K562 (cell line): Measurements from ENCODE around the gene ECM1. TPM values are rescaled to one million over a fixed set of nuclear protein-coding genes. Genes with fewer than 3 reads are reported as not detected.

Source experiments
- ATF4 ChIP-seq: fragments of 450-650 bp; formaldehyde crosslinking; IDR thresholded peaks from 2 replicates; pipeline ENCODE4 v1.4.0; 2022; ENCODE audit warnings: mild to moderate bottlenecking, moderate library complexity
- CSDE1 ChIP-seq, 2 experiments: fragments of 450-650 bp; IDR thresholded peaks; 2 replicates each; pipeline ENCODE4 v1.6.1; 2016; ENCODE audit warnings: mild to moderate bottlenecking in 1 of 2
- DLX4 ChIP-seq: fragments of 250-450 bp; sonication (Bioruptor Pico); IDR thresholded peaks from 2 replicates; pipeline ENCODE4 v1.6.1; 2021; ENCODE audit warnings: mild to moderate bottlenecking
- MIER1 ChIP-seq: fragments of 450-650 bp; IDR thresholded peaks from 2 replicates; pipeline ENCODE4 v1.6.1; 2016; ENCODE audit warnings: antibody characterized with exemption, mild to moderate bottlenecking, low read depth
- MYC ChIP-seq, 2 experiments: fragments of 250-450 bp in 1 of 2; sonication (Bioruptor Pico) in 1 of 2; IDR thresholded peaks; 2 replicates each; pipeline versions ENCODE4 v1.5.1 to v1.6.1; 2012 to 2021; ENCODE audit warnings: low read depth in 2 of 2, borderline replicate concordance in 1 of 2, improper control_type of control experiment in 1 of 2, low read length in 1 of 2, mild to moderate bottlenecking in 1 of 2, moderate library complexity in 1 of 2
- MYNN ChIP-seq, 2 experiments: sonication (generic); formaldehyde crosslinking in 1 of 2; IDR thresholded peaks; 2 replicates each; pipeline versions ENCODE4 v1.5.0 to v1.6.1; 2016 to 2020; ENCODE audit warnings: antibody characterized with exemption in 1 of 2, missing genetic modification reagents in 1 of 2
- NCOA1 ChIP-seq: fragments of 450-650 bp; IDR thresholded peaks from 2 replicates; pipeline ENCODE4 v1.6.1; 2016; ENCODE audit warnings: low read depth
- PKNOX1 ChIP-seq: fragments of 450-650 bp; IDR thresholded peaks from 2 replicates; pipeline ENCODE4 v1.6.1; 2016
- RFX5 ChIP-seq: IDR thresholded peaks from 2 replicates; pipeline ENCODE4 v1.6.1; 2011; ENCODE audit warnings: low read depth, mild to moderate bottlenecking, improper control_type of control experiment, low read length
- RNF2 ChIP-seq: sonication (generic); IDR thresholded peaks from 2 replicates; pipeline ENCODE4 v1.6.1; 2016
- SOX6 ChIP-seq: fragments of 450-650 bp; IDR thresholded peaks from 2 replicates; pipeline ENCODE4 v1.6.1; 2014; ENCODE audit warnings: mild to moderate bottlenecking
- TBP ChIP-seq: optimal IDR thresholded peaks from 2 replicates; pipeline ENCODE3; 2011; ENCODE audit warnings: low read depth, low read length, improper control_type of control experiment
- TCF15 ChIP-seq: fragments of 250-450 bp; sonication (Bioruptor Pico); IDR thresholded peaks from 2 replicates; pipeline ENCODE4 v1.8.0; 2022; ENCODE audit warnings: moderate library complexity, mild to moderate bottlenecking, inconsistent platforms
- ZBTB34 ChIP-seq: fragments of 250-450 bp; sonication (Bioruptor Pico); IDR thresholded peaks from 2 replicates; pipeline ENCODE4 v1.8.0; 2021; ENCODE audit warnings: mild to moderate bottlenecking, moderate library complexity
- ZBTB5 ChIP-seq: fragments of 450-650 bp; IDR thresholded peaks from 2 replicates; pipeline ENCODE4 v1.6.1; 2017; ENCODE audit warnings: antibody characterized with exemption
- ZKSCAN3 ChIP-seq: fragments of 250-450 bp; sonication (Bioruptor Pico); IDR thresholded peaks from 2 replicates; pipeline ENCODE4 v1.4.0; 2020
- ZKSCAN8 ChIP-seq: fragments of 200-800 bp; sonication (Bioruptor generic); IDR thresholded peaks from 2 replicates; pipeline ENCODE4 v1.6.1; 2016; ENCODE audit warnings: missing genetic modification characterization, missing compliant biosample characterization
- ZNF395 ChIP-seq: fragments of 200-800 bp; sonication (Bioruptor generic); IDR thresholded peaks from 2 replicates; pipeline ENCODE4 v1.6.1; 2017; ENCODE audit warnings: missing genetic modification characterization, missing compliant biosample characterization
- ZNF668 ChIP-seq: fragments of 250-450 bp; sonication (Bioruptor Pico); IDR thresholded peaks from 2 replicates; pipeline ENCODE4 v1.8.0; 2022; ENCODE audit warnings: mild to moderate bottlenecking, inconsistent platforms
- ZNF79 ChIP-seq: fragments of 250-450 bp; sonication (Bioruptor Pico); IDR thresholded peaks from 2 replicates; pipeline ENCODE4 v1.4.0; 2020; ENCODE audit warnings: low read depth, mild to moderate bottlenecking, moderate library complexity
- polyA plus RNA-seq, 8 experiments: library from polyadenylated mRNA; depleted of rRNA in 4 of 8; stranded (reverse) in 5 of 8; unstranded in 3 of 8; fragments of >200 nt; fragmentation: Nextera tagmentation in 2 of 8; fragmentation: Illumina TruSeq in 1 of 8; extraction: Ambion mirVana in 2 of 8; extraction: Trizol in 1 of 8; gene quantifications; 2 replicates each; pipeline versions ENCODE4 v1.2.1 to v1.2.3, GENCODE V29; 2011 to 2014; ENCODE audit warnings: inconsistent platforms in 1 of 8, missing spikeins in 1 of 8
- total RNA-seq, 7 experiments: library from RNA; depleted of rRNA in 6 of 7; stranded (reverse); fragments of >200 nt in 6 of 7; fragmentation: Illumina TruSeq in 2 of 7; extraction: Trizol in 2 of 7; gene quantifications; 2 replicates each; pipeline versions ENCODE4 v1.2.1 to v1.2.3, GENCODE V29; 2011 to 2021; ENCODE audit warnings: low replicate concordance in 1 of 7

Gene ECM1
- total and polyA plus RNA-seq, 9 of the 15 experiments (the other 6 are each of a cell fraction or from before 2014, with no cell fraction given) = 6.6 to 52.2 (median 12.8) TPM

- peak; percentile 100 for TF ChIP-seq PKNOX1
- no peak for TF ChIP-seq TCF15 (CRISPR knock-in tag)
- peak; percentile 73; the same call in 1 of the 2 replicates for TF ChIP-seq MYNN (IDR thresholded peaks at IDR 0.05)
- TF ChIP-seq MYNN (CRISPR knock-in tag; IDR thresholded peaks at IDR 0.05) = no peak
- TF ChIP-seq NCOA1 = peak; percentile 99
- peak; percentile 68; the same call in 1 of the 2 replicates for TF ChIP-seq ZNF395 (CRISPR knock-in tag)
- no peak for TF ChIP-seq ATF4 (CRISPR knock-in tag)
- TF ChIP-seq ZNF79 (CRISPR knock-in tag) = no peak
- TF ChIP-seq RFX5 = no peak
- TF ChIP-seq ZBTB5 = no peak
- no peak for TF ChIP-seq ZKSCAN8 (CRISPR knock-in tag)
- no peak for TF ChIP-seq ZBTB34 (CRISPR knock-in tag)
- peak; percentile 87 for TF ChIP-seq RNF2
- no peak for TF ChIP-seq ZNF668
- TF ChIP-seq DLX4 (CRISPR knock-in tag) = no peak
- peak in 1 of 2 experiments; percentile 53; a peak in 1 of 4 replicates for TF ChIP-seq CSDE1 (IDR thresholded peaks at IDR 0.05)
- peak; percentile 76 for TF ChIP-seq SOX6
- TF ChIP-seq MYC (IDR thresholded peaks at IDR 0.05; ENCODE audit: low read depth, low read length) = peak; percentile 95
- peak; percentile 74; the same call in 1 of the 2 replicates for TF ChIP-seq MYC (CRISPR knock-in tag; IDR thresholded peaks at IDR 0.05; ENCODE audit: borderline replicate concordance, low read depth)
- no peak for TF ChIP-seq ZKSCAN3 (CRISPR knock-in tag)
- peak; percentile 78 for TF ChIP-seq TBP
- TF ChIP-seq MIER1 = 0 out of 2 replicates have a peak, but pooled peaks have one; percentile 34
These were observed 20.7 kb upstream of the ECM1 start, which contains the start of gene TARS2 (continued) for GRCh38 chr1:150486966-150487762.
